ENCODE data around the gene GOLGA2. TPM values are rescaled to one million over a fixed set of nuclear protein-coding genes. Genes with fewer than 3 reads are reported as not detected.
A peak's percentile ranks its signal among the peaks of the same experiment; 100 is the strongest.

GOLGA2 gene
- total RNA-seq, 1 donor from 2014 or later: 87.0 TPM

DNA sequence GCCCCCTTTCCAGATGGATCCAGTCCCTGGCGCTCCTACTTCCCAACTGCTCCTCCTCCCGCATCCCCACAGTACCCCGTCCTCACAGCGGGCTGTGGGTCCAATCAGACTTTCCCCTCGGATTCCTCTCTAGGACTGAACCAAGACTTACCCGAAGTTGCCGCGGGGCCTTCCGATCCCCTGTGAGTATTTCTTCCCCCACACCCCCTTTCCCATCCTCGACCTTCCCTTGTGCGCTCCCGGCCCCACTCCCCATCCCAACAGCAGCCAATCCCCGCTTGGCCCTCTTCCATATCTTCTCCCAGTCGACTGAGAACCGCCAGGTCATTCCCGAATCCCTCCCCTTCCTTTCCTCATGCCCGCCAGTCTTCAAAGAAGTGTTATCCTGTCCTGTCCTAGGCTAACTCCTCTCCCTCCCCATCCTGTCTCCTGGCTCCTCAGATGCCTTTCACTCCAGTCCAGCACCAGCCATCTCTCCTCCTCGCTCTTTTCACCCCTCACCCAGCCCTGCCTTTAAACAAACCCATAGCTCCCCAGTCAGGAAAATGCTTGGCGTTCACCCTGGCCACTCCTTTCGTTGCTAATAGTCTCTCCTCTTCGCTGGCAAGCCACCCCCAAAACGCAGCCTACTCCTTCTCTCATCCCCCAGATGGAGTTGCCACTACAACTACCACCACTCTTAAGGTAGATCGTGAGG is 915 bp upstream of the GOLGA2 start:
- TF ChIP-seq, protein P1, sequence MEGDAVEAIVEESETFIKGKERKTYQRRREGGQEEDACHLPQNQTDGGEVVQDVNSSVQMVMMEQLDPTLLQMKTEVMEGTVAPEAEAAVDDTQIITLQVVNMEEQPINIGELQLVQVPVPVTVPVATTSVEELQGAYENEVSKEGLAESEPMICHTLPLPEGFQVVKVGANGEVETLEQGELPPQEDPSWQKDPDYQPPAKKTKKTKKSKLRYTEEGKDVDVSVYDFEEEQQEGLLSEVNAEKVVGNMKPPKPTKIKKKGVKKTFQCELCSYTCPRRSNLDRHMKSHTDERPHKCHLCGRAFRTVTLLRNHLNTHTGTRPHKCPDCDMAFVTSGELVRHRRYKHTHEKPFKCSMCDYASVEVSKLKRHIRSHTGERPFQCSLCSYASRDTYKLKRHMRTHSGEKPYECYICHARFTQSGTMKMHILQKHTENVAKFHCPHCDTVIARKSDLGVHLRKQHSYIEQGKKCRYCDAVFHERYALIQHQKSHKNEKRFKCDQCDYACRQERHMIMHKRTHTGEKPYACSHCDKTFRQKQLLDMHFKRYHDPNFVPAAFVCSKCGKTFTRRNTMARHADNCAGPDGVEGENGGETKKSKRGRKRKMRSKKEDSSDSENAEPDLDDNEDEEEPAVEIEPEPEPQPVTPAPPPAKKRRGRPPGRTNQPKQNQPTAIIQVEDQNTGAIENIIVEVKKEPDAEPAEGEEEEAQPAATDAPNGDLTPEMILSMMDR (IDR thresholded peaks at IDR 0.05; ENCODE audit: unreplicated experiment): no peak
- Mint-ChIP-seq H3K9me3 (ENCODE audit: low read depth) (no peaks in the 10 kb centered on the region), H3K36me3 (ENCODE audit: insufficient read depth) (peaks cover 5% of the 10 kb centered on the region), H3K27me3 (no peaks in the 10 kb centered on the region), H3K4me1 (ENCODE audit: low read depth) (peaks cover 15% of the 10 kb centered on the region), H3K4me3 (ENCODE audit: low read depth) (peak overlapping the region; percentile 94), H3K27ac (peak overlapping the region; percentile 96)
- no peak for DNase-seq (ENCODE audit: low spot score, unreplicated experiment)

- peak; percentile 99 for DNase-seq (ENCODE audit: low spot score, unreplicated experiment)
- Mint-ChIP-seq H3K27me3 (no peaks in the 10 kb centered on the region), H3K4me1 (ENCODE audit: low read depth) (peaks cover 15% of the 10 kb centered on the region), H3K9me3 (ENCODE audit: low read depth) (no peaks in the 10 kb centered on the region), H3K36me3 (ENCODE audit: insufficient read depth) (peaks cover 7% of the 10 kb centered on the region), H3K27ac (peak within 1 kb of the TSS; percentile 96), H3K4me3 (ENCODE audit: low read depth) (peak within 1 kb of the TSS; percentile 94)
- TF ChIP-seq, protein P1 (IDR thresholded peaks at IDR 0.05; ENCODE audit: unreplicated experiment): no peak
Measured at GRCh38 chr9:128276008-128276573, 284 bp upstream of the GOLGA2 start, which contains the start of gene SWI5. SWI5 (plus strand) TSS chr9:128276276.

- Mint-ChIP-seq H3K27me3 (no peaks in the 10 kb centered on the region), H3K4me1 (ENCODE audit: low read depth) (peaks cover 14% of the 10 kb centered on the region), H3K9me3 (ENCODE audit: low read depth) (no peaks in the 10 kb centered on the region), H3K4me3 (ENCODE audit: low read depth) (peak overlapping the region; percentile 94), H3K27ac (no peak overlapping the region), H3K36me3 (ENCODE audit: insufficient read depth) (peaks cover 5% of the 10 kb centered on the region)
- no peak for DNase-seq (ENCODE audit: low spot score, unreplicated experiment)
- TF ChIP-seq, protein P1 (IDR thresholded peaks at IDR 0.05; ENCODE audit: unreplicated experiment): no peak
Measured at GRCh38 chr9:128274245-128274644, 1.6 kb downstream of the GOLGA2 start.

- Mint-ChIP-seq H3K4me3 (ENCODE audit: low read depth) (no peak overlapping the region), H3K27ac (peak overlapping the region; percentile 73), H3K9me3 (ENCODE audit: low read depth) (no peaks in the 10 kb centered on the region), H3K4me1 (ENCODE audit: low read depth) (peaks cover 13% of the 10 kb centered on the region), H3K27me3 (no peaks in the 10 kb centered on the region), H3K36me3 (ENCODE audit: insufficient read depth) (peaks cover 6% of the 10 kb centered on the region)
- TF ChIP-seq, protein P1 (IDR thresholded peaks at IDR 0.05; ENCODE audit: unreplicated experiment): no peak
- DNase-seq (ENCODE audit: low spot score, unreplicated experiment): no peak
Measured at GRCh38 chr9:128271512-128271911, 4.3 kb downstream of the GOLGA2 start.

GRCh38 chr9:128271112-128271511 is 4.7 kb downstream of the GOLGA2 start:
- no peaks in the 10 kb centered on the region for H3K9me3 Mint-ChIP-seq (ENCODE audit: low read depth)
- peaks cover 17% of the 10 kb centered on the region for H3K4me1 Mint-ChIP-seq (ENCODE audit: low read depth)
- TF ChIP-seq, protein P1 (IDR thresholded peaks at IDR 0.05; ENCODE audit: unreplicated experiment): no peak
- peaks cover 6% of the 10 kb centered on the region for H3K36me3 Mint-ChIP-seq (ENCODE audit: insufficient read depth)
- H3K4me3 Mint-ChIP-seq (ENCODE audit: low read depth): no peak overlapping the region
- no peak for DNase-seq (ENCODE audit: low spot score, unreplicated experiment)
- no peaks in the 10 kb centered on the region for H3K27me3 Mint-ChIP-seq
- H3K27ac Mint-ChIP-seq: no peak overlapping the region
